H9 (cell line): ENCODE results near the gene LMX1B. TPM values are rescaled to one million over a fixed set of nuclear protein-coding genes. Genes with fewer than 3 reads are reported as not detected.

Source experiments
- DNase-seq: peaks from one replicate; pipeline ENCODE4 v3.0.0-alpha.2; 2017
- H2AFZ ChIP-seq: one replicate; pipeline ENCODE4 v1.6.1; 2013; ENCODE audit warnings: mild to moderate bottlenecking, low read length, control low read depth, moderate library complexity
- H2AK5ac ChIP-seq: 2 replicates; pipeline ENCODE4 v1.6.1; 2013; ENCODE audit warnings: low read length, control low read depth, mixed read lengths; ENCODE audit not compliant: insufficient read length
- H2BK120ac ChIP-seq: one replicate; pipeline ENCODE4 v1.6.1; 2013; ENCODE audit warnings: low read depth, mild to moderate bottlenecking, low read length, control low read depth, inconsistent platforms; ENCODE audit not compliant: poor library complexity, severe bottlenecking
- H2BK12ac ChIP-seq: 2 replicates; pipeline ENCODE4 v1.6.1; 2013; ENCODE audit warnings: low read length, control low read depth, mixed read lengths, low read depth; ENCODE audit not compliant: insufficient read length
- H2BK15ac ChIP-seq: 2 replicates; pipeline ENCODE4 v1.6.1; 2013; ENCODE audit warnings: low read depth, low read length, control low read depth
- H2BK20ac ChIP-seq: one replicate; pipeline ENCODE4 v1.6.1; 2013; ENCODE audit warnings: low read depth, mild to moderate bottlenecking, low read length, control low read depth, inconsistent platforms; ENCODE audit not compliant: poor library complexity, severe bottlenecking
- H2BK5ac ChIP-seq: 2 replicates; pipeline ENCODE4 v1.6.1; 2013; ENCODE audit warnings: low read length, control low read depth, mixed read lengths; ENCODE audit not compliant: insufficient read length
- H3K14ac ChIP-seq: 2 replicates; pipeline ENCODE4 v1.6.1; 2013; ENCODE audit warnings: low read length, control low read depth; ENCODE audit not compliant: insufficient read depth
- H3K18ac ChIP-seq: 2 replicates; pipeline ENCODE4 v1.6.1; 2013; ENCODE audit warnings: low read depth, mild to moderate bottlenecking, mixed read lengths, low read length, control low read depth; ENCODE audit not compliant: insufficient read length
- H3K23ac ChIP-seq: 2 replicates; pipeline ENCODE4 v1.6.1; 2013; ENCODE audit warnings: low read length, control low read depth, mixed read lengths, low read depth; ENCODE audit not compliant: insufficient read length
- H3K23me2 ChIP-seq: 2 replicates; pipeline ENCODE4 v1.6.1; 2013; ENCODE audit warnings: low read depth, mild to moderate bottlenecking, mixed read lengths, low read length, control low read depth; ENCODE audit not compliant: insufficient read length, poor library complexity, severe bottlenecking
- H3K27ac ChIP-seq: 2 replicates; pipeline ENCODE4 v1.5.1; 2013; ENCODE audit warnings: low read length, control low read depth, mixed read lengths, low read depth; ENCODE audit not compliant: insufficient read length
- H3K27me3 ChIP-seq: 2 replicates; pipeline ENCODE4 v1.6.1; 2013; ENCODE audit warnings: low read length, control low read depth, inconsistent platforms; ENCODE audit not compliant: insufficient read depth
- H3K4ac ChIP-seq: 2 replicates; pipeline ENCODE4 v1.6.1; 2013; ENCODE audit warnings: low read depth, mild to moderate bottlenecking, control low read depth, inconsistent platforms, low read length, moderate library complexity
- H3K4me1 ChIP-seq: 2 replicates; pipeline ENCODE4 v1.6.1; 2013; ENCODE audit warnings: low read length, control low read depth, inconsistent platforms; ENCODE audit not compliant: insufficient read depth
- H3K4me2 ChIP-seq: 2 replicates; pipeline ENCODE4 v1.6.1; 2013; ENCODE audit warnings: low read length, control low read depth, mixed read lengths; ENCODE audit not compliant: insufficient read length, insufficient read depth
- H3K56ac ChIP-seq: 2 replicates; pipeline ENCODE4 v1.6.1; 2013; ENCODE audit warnings: low read depth, mild to moderate bottlenecking, mixed read lengths, low read length, control low read depth; ENCODE audit not compliant: insufficient read length
- H3K79me1 ChIP-seq: 2 replicates; pipeline ENCODE4 v1.6.1; 2013; ENCODE audit warnings: low read depth, mild to moderate bottlenecking, moderate library complexity, low read length, control low read depth, inconsistent platforms; ENCODE audit not compliant: insufficient read depth, poor library complexity, severe bottlenecking
- H3K79me2 ChIP-seq: 2 replicates; pipeline ENCODE4 v1.6.1; 2013; ENCODE audit warnings: low read length, control low read depth, inconsistent platforms; ENCODE audit not compliant: insufficient read depth
- H3K9ac ChIP-seq: 2 replicates; pipeline ENCODE4 v1.6.1; 2013; ENCODE audit warnings: low read length, control low read depth, mixed read lengths; ENCODE audit not compliant: insufficient read length; ENCODE audit errors: extremely low read depth
- H3K9me3 ChIP-seq: one replicate; pipeline ENCODE4 v1.6.1; 2013; ENCODE audit warnings: low read depth, low read length, inconsistent platforms; ENCODE audit not compliant: control insufficient read depth
- H3T11ph ChIP-seq: one replicate; pipeline ENCODE4 v1.6.1; 2013; ENCODE audit warnings: mild to moderate bottlenecking, low read length, control low read depth, inconsistent platforms
- H4K20me1 ChIP-seq: one replicate; pipeline ENCODE4 v1.6.1; 2013; ENCODE audit not compliant: control insufficient read depth, insufficient read length, insufficient read depth
- H4K5ac ChIP-seq: 2 replicates; pipeline ENCODE4 v1.6.1; 2013; ENCODE audit warnings: low read depth, mild to moderate bottlenecking, mixed read lengths, low read length, control low read depth; ENCODE audit not compliant: insufficient read length
- H4K8ac ChIP-seq: replicated peaks from 2 replicates; pipeline ENCODE4 v1.6.1; 2013; ENCODE audit warnings: low read length, control low read depth, mixed read lengths, low read depth; ENCODE audit not compliant: insufficient read length
- H4K91ac ChIP-seq: 2 replicates; pipeline ENCODE4 v1.6.1; 2013; ENCODE audit warnings: low read depth, mild to moderate bottlenecking, moderate library complexity, mixed read lengths, low read length, control low read depth; ENCODE audit not compliant: insufficient read length
- H3K27ac Mint-ChIP-seq, 3 experiments: 2 replicates in 2 of 3; 3 replicates in 1 of 3; pipeline ENCODE4 v1.8.0; 2020 to 2021; ENCODE audit warnings: mixed read lengths in 3 of 3, mild to moderate bottlenecking in 1 of 3, moderate library complexity in 1 of 3
- H3K27me3 Mint-ChIP-seq: 2 replicates; pipeline ENCODE4 v1.8.0; 2021; ENCODE audit warnings: low read depth, mild to moderate bottlenecking, moderate library complexity, mixed read lengths
- H3K36me3 Mint-ChIP-seq, 3 experiments: 2 replicates in 2 of 3; 3 replicates in 1 of 3; pipeline ENCODE4 v1.8.0; 2020 to 2021; ENCODE audit warnings: low read depth in 3 of 3, mixed read lengths in 3 of 3; ENCODE audit not compliant: insufficient read depth in 1 of 3
- H3K4me1 Mint-ChIP-seq, 2 experiments: 2 replicates each; pipeline ENCODE4 v1.8.0; 2020; ENCODE audit warnings: mixed read lengths in 2 of 2
- H3K4me3 Mint-ChIP-seq, 2 experiments: 2 replicates in 1 of 2; 3 replicates in 1 of 2; pipeline ENCODE4 v1.8.0; 2020 to 2021; ENCODE audit warnings: mild to moderate bottlenecking in 2 of 2, mixed read lengths in 2 of 2, moderate library complexity in 1 of 2
- H3K9me3 Mint-ChIP-seq, 2 experiments: 2 replicates in 1 of 2; 3 replicates in 1 of 2; pipeline ENCODE4 v1.8.0; 2020; ENCODE audit warnings: mild to moderate bottlenecking in 2 of 2, mixed read lengths in 2 of 2, moderate library complexity in 1 of 2
- CTCF ChIP-seq: fragments of 200-600 bp; sonication (generic); conservative IDR thresholded peaks from 3 replicates; pipeline ENCODE4 v1.8.0; 2021; ENCODE audit warnings: antibody characterized with exemption, mild to moderate bottlenecking
- WGBS: extraction: QIAGEN DNeasy Blood & Tissue Kit; methylation state at CpG from one replicate; pipeline ENCODE4 v1.1.7; 2013; ENCODE audit warnings: missing lambda C conversion rate, low lambda C conversion rate, mixed read lengths; ENCODE audit not compliant: insufficient read length; ENCODE audit errors: extremely low coverage; 5-methylcytosine and 5-hydroxymethylcytosine counted together
- total RNA-seq: library from RNA; stranded (reverse); gene quantifications from 2 replicates; pipeline ENCODE4 v1.2.1, GENCODE V29; 2021

Gene LMX1B
- total RNA-seq, 1 experiment from 2014 or later, result 0.85 TPM

- Histone ChIP-seq H2AK5ac (no peak overlapping the region), H2BK12ac (no peak overlapping the region), H3T11ph (no peak overlapping the region), H3K14ac (no peak overlapping the region), H3K9me3 (no peaks in the 10 kb centered on the region), H2BK15ac (no peak overlapping the region), H3K56ac (no peak overlapping the region), H3K79me2 (no peaks in the 10 kb centered on the region), H4K5ac (no peak overlapping the region), H2AFZ (no peak overlapping the region), H3K18ac (no peak overlapping the region), H3K9ac (no peak overlapping the region), H3K27ac (no peak overlapping the region), H4K20me1 (no peaks in the 10 kb centered on the region), H3K4ac (no peak overlapping the region), H3K4me2 (no peak overlapping the region), H4K8ac (no peak overlapping the region), H3K23ac (no peak overlapping the region), H2BK120ac (no peak overlapping the region), H3K79me1 (no peaks in the 10 kb centered on the region), H2BK5ac (no peak overlapping the region), H2BK20ac (no peak overlapping the region), H4K91ac (no peak overlapping the region), H3K23me2 (no peaks in the 10 kb centered on the region), H3K4me1 (no peaks in the 10 kb centered on the region), H3K27me3 (peaks cover 3% of the 10 kb centered on the region; the same call in 1 of the 2 replicates)
- H3K27ac Mint-ChIP-seq, result no peak overlapping the region
- peak; percentile 20 for DNase-seq
- peaks cover 11 to 27% of the 10 kb centered on the region in 2 experiments for H3K4me1 Mint-ChIP-seq
- peaks cover 88% of the 10 kb centered on the region for H3K27me3 Mint-ChIP-seq
- no CpG with 5 or more reads among the region's 9 CpGs for WGBS
- TF ChIP-seq CTCF, result no peak
- peak overlapping the region in 1 of 2 experiments; percentile 37; a peak in 1 of 5 replicates for H3K4me3 Mint-ChIP-seq
- no peaks in the 10 kb centered on the region; a peak in 1 of 7 replicates for H3K36me3 Mint-ChIP-seq
- no peaks in the 10 kb centered on the region; a peak in 1 of 5 replicates for H3K9me3 Mint-ChIP-seq
Measured at GRCh38 chr9:126701813-126702140, 88.0 kb downstream of the LMX1B start.
